ENCODE results near the gene SH3RF3.

SH3RF3 gene

GRCh38 chr2:109141727-109142283 is 12.8 kb downstream of the SH3RF3 start:
- no peaks in the 10 kb centered on the region for H3K36me3 ChIP-seq (ENCODE audit: insufficient read depth, low read length)
- H3K27me3 ChIP-seq (ENCODE audit: control insufficient read depth, insufficient read depth, low read length), result no peaks in the 10 kb centered on the region
- no peak overlapping the region for H3K4me2 ChIP-seq (ENCODE audit: low read length)
- no peaks in the 10 kb centered on the region for H3K9me3 ChIP-seq (replicated peaks; ENCODE audit: low read length)
- H3K4me3 ChIP-seq (ENCODE audit: low read length), result no peak overlapping the region
- H3K9ac ChIP-seq (ENCODE audit: low read depth, low read length), result no peak overlapping the region
- peaks cover 7% of the 10 kb centered on the region for H3K4me1 ChIP-seq (ENCODE audit: control insufficient read depth, insufficient read depth, low read length)

GRCh38 chr2:109142416-109143210 is 13.6 kb downstream of the SH3RF3 start:
- H3K9me3 ChIP-seq (replicated peaks; ENCODE audit: low read length), result no peaks in the 10 kb centered on the region
- no peak overlapping the region for H3K4me2 ChIP-seq (ENCODE audit: low read length)
- peaks cover 14% of the 10 kb centered on the region for H3K4me1 ChIP-seq (ENCODE audit: control insufficient read depth, insufficient read depth, low read length)
- H3K27me3 ChIP-seq (ENCODE audit: control insufficient read depth, insufficient read depth, low read length), result no peaks in the 10 kb centered on the region
- no peak overlapping the region for H3K4me3 ChIP-seq (ENCODE audit: low read length)
- H3K36me3 ChIP-seq (ENCODE audit: insufficient read depth, low read length), result no peaks in the 10 kb centered on the region
- no peak overlapping the region for H3K9ac ChIP-seq (ENCODE audit: low read depth, low read length)

DNA sequence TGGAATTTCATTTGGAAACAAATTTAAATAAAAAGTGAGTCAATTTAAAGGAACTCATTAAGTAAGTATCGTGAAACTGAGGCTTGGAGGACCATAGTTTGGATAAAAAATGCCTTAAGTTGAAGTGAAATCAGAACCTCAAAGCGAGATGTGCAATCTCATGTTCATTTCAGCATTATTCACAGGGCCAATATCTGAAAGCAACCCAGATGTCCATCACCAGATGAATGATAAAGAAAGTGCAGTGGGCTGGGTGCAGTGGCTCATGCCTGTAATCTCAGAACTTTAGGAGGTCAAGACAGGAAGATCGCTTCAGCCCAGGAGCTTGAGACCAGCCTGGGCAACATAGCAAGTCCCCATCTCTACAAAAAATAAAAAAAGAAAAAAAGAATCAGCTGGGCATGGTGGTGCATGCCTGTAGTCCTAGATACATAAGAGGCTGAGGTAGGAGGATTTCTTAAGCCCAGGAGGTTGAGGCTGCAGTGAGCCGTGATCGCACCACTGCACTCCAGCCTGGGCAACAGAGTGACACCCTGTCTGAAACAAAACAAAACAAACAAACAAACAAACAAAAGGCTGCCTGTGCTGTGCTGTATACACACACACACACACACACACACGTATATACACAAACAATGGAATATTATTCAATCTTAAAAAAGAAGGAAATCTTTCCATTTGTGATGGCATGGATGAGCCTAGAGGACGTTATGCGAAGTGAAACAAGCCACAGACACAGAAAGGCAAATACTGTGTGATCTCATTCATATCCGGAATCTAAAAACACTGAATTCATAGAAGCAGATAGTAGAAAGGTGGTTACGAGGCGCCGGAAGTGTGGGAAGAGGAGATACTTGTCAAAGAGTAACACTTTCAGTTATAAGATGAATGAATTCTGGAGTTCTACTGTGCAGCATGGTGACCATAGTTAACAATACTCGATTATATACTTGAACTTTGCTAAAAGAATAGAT is 14.5 kb downstream of the SH3RF3 start:
- no peak overlapping the region for H3K9ac ChIP-seq (ENCODE audit: low read depth, low read length)
- no peaks in the 10 kb centered on the region for H3K27me3 ChIP-seq (ENCODE audit: control insufficient read depth, insufficient read depth, low read length)
- no peak overlapping the region for H3K4me3 ChIP-seq (ENCODE audit: low read length)
- H3K4me1 ChIP-seq (ENCODE audit: control insufficient read depth, insufficient read depth, low read length), result peaks cover 22% of the 10 kb centered on the region
- H3K4me2 ChIP-seq (ENCODE audit: low read length), result no peak overlapping the region
- no peaks in the 10 kb centered on the region for H3K36me3 ChIP-seq (ENCODE audit: insufficient read depth, low read length)
- no peaks in the 10 kb centered on the region for H3K9me3 ChIP-seq (replicated peaks; ENCODE audit: low read length)

DNA sequence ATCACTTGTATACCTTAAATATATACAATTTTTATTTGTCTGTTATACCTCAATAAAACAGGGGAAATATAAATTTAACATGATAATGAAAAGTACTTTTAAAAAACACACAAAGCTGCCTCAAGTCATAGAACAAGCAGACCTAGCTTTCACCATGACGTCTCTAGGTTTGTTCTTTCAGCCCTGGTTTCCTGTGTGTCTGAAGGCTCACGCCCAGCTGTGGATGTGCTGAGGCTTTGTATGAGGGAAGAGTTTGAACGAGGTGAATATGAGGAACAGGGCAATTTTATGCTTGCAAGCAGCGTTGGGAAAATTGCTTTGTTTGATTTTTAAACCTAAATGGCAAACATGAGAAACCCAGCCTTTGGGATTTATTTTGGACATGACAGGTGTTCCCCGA is 15.3 kb downstream of the SH3RF3 start:
- Histone ChIP-seq H3K9ac (ENCODE audit: low read depth, low read length) (no peak overlapping the region), H3K36me3 (ENCODE audit: insufficient read depth, low read length) (no peaks in the 10 kb centered on the region), H3K4me2 (ENCODE audit: low read length) (no peak overlapping the region), H3K27me3 (ENCODE audit: control insufficient read depth, insufficient read depth, low read length) (no peaks in the 10 kb centered on the region), H3K4me1 (ENCODE audit: control insufficient read depth, insufficient read depth, low read length) (peaks cover 30% of the 10 kb centered on the region), H3K4me3 (ENCODE audit: low read length) (no peak overlapping the region), H3K9me3 (replicated peaks; ENCODE audit: low read length) (no peaks in the 10 kb centered on the region)

- Histone ChIP-seq H3K9me3 (replicated peaks; ENCODE audit: low read length) (no peaks in the 10 kb centered on the region), H3K4me1 (ENCODE audit: control insufficient read depth, insufficient read depth, low read length) (peaks cover 27% of the 10 kb centered on the region), H3K27me3 (ENCODE audit: control insufficient read depth, insufficient read depth, low read length) (no peaks in the 10 kb centered on the region), H3K36me3 (ENCODE audit: insufficient read depth, low read length) (no peaks in the 10 kb centered on the region), H3K4me2 (ENCODE audit: low read length) (no peak overlapping the region), H3K9ac (ENCODE audit: low read depth, low read length) (no peak overlapping the region), H3K4me3 (ENCODE audit: low read length) (no peak overlapping the region)
Observed at GRCh38 chr2:109144721-109145120, 15.7 kb downstream of the SH3RF3 start.

GRCh38 chr2:109145286-109145685 is 16.3 kb downstream of the SH3RF3 start:
- H3K4me1 ChIP-seq (ENCODE audit: control insufficient read depth, insufficient read depth, low read length), result peaks cover 23% of the 10 kb centered on the region
- no peak overlapping the region for H3K9ac ChIP-seq (ENCODE audit: low read depth, low read length)
- H3K9me3 ChIP-seq (replicated peaks; ENCODE audit: low read length), result no peaks in the 10 kb centered on the region
- no peaks in the 10 kb centered on the region for H3K27me3 ChIP-seq (ENCODE audit: control insufficient read depth, insufficient read depth, low read length)
- H3K4me3 ChIP-seq (ENCODE audit: low read length), result no peak overlapping the region
- no peaks in the 10 kb centered on the region for H3K36me3 ChIP-seq (ENCODE audit: insufficient read depth, low read length)
- H3K4me2 ChIP-seq (ENCODE audit: low read length), result no peak overlapping the region

DNA sequence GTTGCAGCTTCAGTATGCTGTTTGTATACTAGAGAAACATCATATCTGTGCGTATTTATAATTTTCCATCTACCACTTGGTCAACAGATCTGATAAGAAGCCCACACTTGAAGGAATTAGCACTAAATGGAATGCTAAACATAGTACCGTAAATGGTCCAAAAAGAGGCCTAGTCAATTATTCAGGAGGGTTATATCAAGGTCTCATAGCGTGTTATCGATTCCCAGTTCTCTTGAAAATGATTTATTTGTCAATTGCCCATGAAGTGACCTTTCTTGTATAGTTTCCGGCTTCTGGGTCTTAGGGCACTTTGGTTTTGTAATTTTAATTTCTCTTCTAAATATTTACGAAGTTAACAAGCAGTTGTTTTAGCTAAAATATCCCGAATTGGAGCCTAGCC is 18.4 kb downstream of the SH3RF3 start:
- Histone ChIP-seq H3K36me3 (ENCODE audit: insufficient read depth, low read length) (no peaks in the 10 kb centered on the region), H3K9me3 (replicated peaks; ENCODE audit: low read length) (no peaks in the 10 kb centered on the region), H3K9ac (ENCODE audit: low read depth, low read length) (no peak overlapping the region), H3K4me3 (ENCODE audit: low read length) (no peak overlapping the region), H3K27me3 (ENCODE audit: control insufficient read depth, insufficient read depth, low read length) (no peaks in the 10 kb centered on the region), H3K4me1 (ENCODE audit: control insufficient read depth, insufficient read depth, low read length) (peaks cover 23% of the 10 kb centered on the region), H3K4me2 (ENCODE audit: low read length) (no peak overlapping the region)

DNA sequence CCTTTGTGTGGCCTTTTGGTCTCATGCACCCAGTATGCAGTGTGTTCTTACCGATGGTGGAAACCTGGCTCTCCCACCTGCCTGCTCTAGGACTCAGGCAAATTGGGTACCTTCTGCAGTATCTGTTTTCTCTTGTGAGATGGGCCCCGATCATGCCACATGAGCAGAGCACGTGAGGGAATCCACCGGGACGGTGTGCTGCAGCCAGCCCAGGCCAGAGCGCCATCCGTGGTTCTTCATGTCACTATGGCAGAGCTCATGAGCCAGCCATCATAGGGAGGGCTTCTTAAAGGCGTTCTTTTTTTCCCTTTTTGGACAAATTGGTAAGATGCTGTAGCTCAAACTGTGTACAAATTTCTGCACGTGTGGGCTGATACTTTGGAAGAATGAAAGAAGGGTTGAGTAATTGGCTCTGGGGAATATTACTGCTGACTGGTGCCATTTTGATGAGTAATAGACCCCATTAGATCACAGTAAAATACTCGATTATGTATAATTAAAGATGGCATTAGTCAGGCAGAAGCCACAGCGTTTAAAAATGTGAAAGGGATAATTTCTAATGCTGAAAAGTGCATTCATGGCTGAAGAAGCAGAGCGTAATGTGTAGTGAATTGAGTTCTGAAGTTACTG is 19.2 kb downstream of the SH3RF3 start:
- H3K4me2 ChIP-seq (ENCODE audit: low read length), result peak overlapping the region; percentile 54
- no peaks in the 10 kb centered on the region for H3K27me3 ChIP-seq (ENCODE audit: control insufficient read depth, insufficient read depth, low read length)
- H3K4me3 ChIP-seq (ENCODE audit: low read length), result no peak overlapping the region
- H3K9me3 ChIP-seq (replicated peaks; ENCODE audit: low read length), result no peaks in the 10 kb centered on the region
- H3K4me1 ChIP-seq (ENCODE audit: control insufficient read depth, insufficient read depth, low read length), result peaks cover 23% of the 10 kb centered on the region
- no peaks in the 10 kb centered on the region for H3K36me3 ChIP-seq (ENCODE audit: insufficient read depth, low read length)
- H3K9ac ChIP-seq (ENCODE audit: low read depth, low read length), result no peak overlapping the region

DNA sequence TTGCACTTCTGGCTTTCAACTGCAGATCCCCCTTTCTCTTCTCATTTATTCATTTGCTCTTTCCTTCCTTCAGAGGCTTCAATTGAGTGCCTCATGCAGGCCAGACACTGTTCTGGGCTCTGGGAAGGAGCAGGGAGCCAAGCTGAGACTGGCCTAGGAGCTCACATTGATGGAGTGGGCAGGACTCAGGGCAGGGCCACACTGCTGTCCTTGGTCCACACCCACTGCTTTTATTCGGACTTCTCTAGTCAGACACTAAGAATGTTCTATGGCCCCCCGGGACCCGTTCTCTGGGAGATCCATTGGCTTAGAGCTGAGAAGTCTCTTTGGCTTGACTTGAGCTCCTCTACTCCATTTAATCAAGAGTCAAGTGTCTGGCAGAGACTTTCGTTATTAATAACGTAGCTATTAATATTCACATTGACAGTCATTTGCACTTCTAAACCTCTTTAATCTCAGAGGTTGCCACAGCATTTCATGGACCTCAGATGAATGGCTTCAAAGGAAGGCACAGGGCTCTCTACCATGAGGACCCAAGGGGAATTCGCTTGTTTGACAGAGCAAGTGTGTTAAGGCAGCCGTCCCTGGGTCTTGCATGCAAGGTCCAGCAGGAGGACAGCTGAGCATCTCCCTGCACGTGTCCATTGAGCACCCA is 20.1 kb downstream of the SH3RF3 start:
- H3K4me1 ChIP-seq (ENCODE audit: control insufficient read depth, insufficient read depth, low read length), result peaks cover 23% of the 10 kb centered on the region
- H3K4me3 ChIP-seq (ENCODE audit: low read length), result no peak overlapping the region
- no peak overlapping the region for H3K9ac ChIP-seq (ENCODE audit: low read depth, low read length)
- H3K27me3 ChIP-seq (ENCODE audit: control insufficient read depth, insufficient read depth, low read length), result no peaks in the 10 kb centered on the region
- H3K9me3 ChIP-seq (replicated peaks; ENCODE audit: low read length), result no peaks in the 10 kb centered on the region
- peak overlapping the region; percentile 54 for H3K4me2 ChIP-seq (ENCODE audit: low read length)
- no peaks in the 10 kb centered on the region for H3K36me3 ChIP-seq (ENCODE audit: insufficient read depth, low read length)

DNA sequence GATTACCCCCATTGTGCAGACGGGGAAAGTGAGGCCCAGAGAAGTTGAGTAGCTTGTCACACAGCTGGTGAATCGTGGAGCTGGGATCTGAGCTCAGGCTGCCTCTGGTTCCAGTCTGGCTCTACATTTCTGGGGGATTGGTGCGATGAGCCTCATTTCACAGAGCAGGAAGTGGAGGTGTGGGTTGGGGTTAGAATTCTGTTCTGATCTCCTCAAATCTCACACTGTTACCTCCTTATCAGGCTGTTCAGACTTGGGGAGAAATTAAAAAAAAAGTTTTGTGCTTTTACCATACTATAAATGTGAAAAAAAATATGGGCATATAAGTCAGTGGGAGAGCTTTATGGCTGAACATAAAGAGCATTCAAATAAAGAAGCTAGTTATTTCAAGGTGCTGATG is 21.6 kb downstream of the SH3RF3 start:
- no peak overlapping the region for H3K9ac ChIP-seq (ENCODE audit: low read depth, low read length)
- H3K4me2 ChIP-seq (ENCODE audit: low read length), result no peak overlapping the region
- no peak overlapping the region for H3K4me3 ChIP-seq (ENCODE audit: low read length)
- H3K4me1 ChIP-seq (ENCODE audit: control insufficient read depth, insufficient read depth, low read length), result peaks cover 23% of the 10 kb centered on the region
- no peaks in the 10 kb centered on the region for H3K27me3 ChIP-seq (ENCODE audit: control insufficient read depth, insufficient read depth, low read length)
- no peaks in the 10 kb centered on the region for H3K9me3 ChIP-seq (replicated peaks; ENCODE audit: low read length)
- H3K36me3 ChIP-seq (ENCODE audit: insufficient read depth, low read length), result no peaks in the 10 kb centered on the region

DNA sequence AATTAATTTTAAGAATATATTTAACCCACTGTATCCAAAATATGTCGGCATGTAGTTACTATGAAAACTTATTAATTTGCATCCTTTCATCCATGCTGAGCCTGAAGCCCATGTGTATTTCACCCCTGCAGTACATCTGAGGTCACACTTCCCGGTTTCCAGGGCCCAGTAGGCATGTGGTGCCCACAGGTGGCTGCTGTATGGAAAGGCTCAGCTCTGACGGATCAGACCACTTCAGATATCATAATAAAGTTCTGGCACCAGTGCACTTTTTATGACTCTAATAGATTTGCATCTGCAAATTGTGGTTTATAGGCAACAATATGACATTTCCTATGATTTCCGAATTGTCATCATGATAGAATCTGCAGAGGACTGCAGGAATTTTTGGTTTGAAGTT is 22.5 kb downstream of the SH3RF3 start:
- no peaks in the 10 kb centered on the region for H3K9me3 ChIP-seq (replicated peaks; ENCODE audit: low read length)
- H3K4me1 ChIP-seq (ENCODE audit: control insufficient read depth, insufficient read depth, low read length), result peaks cover 27% of the 10 kb centered on the region
- H3K4me3 ChIP-seq (ENCODE audit: low read length), result no peak overlapping the region
- H3K36me3 ChIP-seq (ENCODE audit: insufficient read depth, low read length), result no peaks in the 10 kb centered on the region
- no peaks in the 10 kb centered on the region for H3K27me3 ChIP-seq (ENCODE audit: control insufficient read depth, insufficient read depth, low read length)
- no peak overlapping the region for H3K4me2 ChIP-seq (ENCODE audit: low read length)
- H3K9ac ChIP-seq (ENCODE audit: low read depth, low read length), result no peak overlapping the region

Measured in skeletal muscle satellite cell (primary cell).